GM21515 (cell line): ENCODE data around the gene EXTL2.
"Not testable (repeated sequence)": the region's sequence is repeated elsewhere in the genome, so short reads cannot be mapped to it uniquely, and the experiment has no call there.

Experiments used
- ATAC-seq: cut with Tn5 transposase; IDR thresholded peaks from one replicate; pipeline ENCODE4 v1.9.1; 2021; ENCODE audit not compliant: unreplicated experiment

The EXTL2 gene

GRCh38 chr1:100903777-100904176, 9.1 kb upstream of the EXTL2 start:
- no peak for ATAC-seq

- no peak for ATAC-seq
These were observed 7.7 kb upstream of the EXTL2 start for GRCh38 chr1:100902365-100902764.

- peak; percentile 41 for ATAC-seq
These were observed 1.9 kb upstream of the EXTL2 start for GRCh38 chr1:100896481-100896982.

GRCh38 chr1:100895540-100896480, 1.2 kb upstream of the EXTL2 start, which contains the start of gene SLC30A7:
Gene SLC30A7 (plus strand): TSS chr1:100896090. CDS start chr1:100896263, 173 bp downstream.
- peak; percentile 70 for ATAC-seq

- no peak for ATAC-seq
These were observed 924 bp downstream of the EXTL2 start for GRCh38 chr1:100893718-100894117.

GRCh38 chr1:100892554-100892953, 2.1 kb downstream of the EXTL2 start:
- ATAC-seq, result no peak

- no peak for ATAC-seq
These were observed 3.3 kb downstream of the EXTL2 start for GRCh38 chr1:100891380-100891779.

GRCh38 chr1:100889869-100890482, 4.7 kb downstream of the EXTL2 start:
- not testable (repeated sequence) for ATAC-seq

- not testable (repeated sequence) for ATAC-seq
These were observed 5.6 kb downstream of the EXTL2 start for GRCh38 chr1:100889007-100889406.

GRCh38 chr1:100883963-100884362, 10.7 kb downstream of the EXTL2 start:
- ATAC-seq, result no peak

- ATAC-seq, result no peak
These were observed 11.9 kb downstream of the EXTL2 start for GRCh38 chr1:100882698-100883097.

GRCh38 chr1:100881687-100882086, 13.0 kb downstream of the EXTL2 start:
- ATAC-seq, result no peak

- ATAC-seq, result no peak
These were observed 15.2 kb downstream of the EXTL2 start for GRCh38 chr1:100879422-100879821.

GRCh38 chr1:100876291-100876690, 18.4 kb downstream of the EXTL2 start:
- ATAC-seq, result no peak

GRCh38 chr1:100875228-100875627, 19.4 kb downstream of the EXTL2 start:
- no peak for ATAC-seq

GRCh38 chr1:100874433-100874832, 20.2 kb downstream of the EXTL2 start:
- ATAC-seq, result no peak

GRCh38 chr1:100869996-100870395, 24.6 kb downstream of the EXTL2 start:
- no peak for ATAC-seq

- no peak for ATAC-seq
These were observed 26.2 kb downstream of the EXTL2 start for GRCh38 chr1:100868364-100868995.

GRCh38 chr1:100866901-100867206, 27.8 kb downstream of the EXTL2 start:
- ATAC-seq, result no peak

- peak; percentile 65 for ATAC-seq
These were observed 28.4 kb downstream of the EXTL2 start for GRCh38 chr1:100866041-100866900.

GRCh38 chr1:100862591-100862990, 32.1 kb downstream of the EXTL2 start:
- no peak for ATAC-seq
